ENCODE data around the gene TMBIM1.

Gene TMBIM1

GRCh38 chr2:218334531-218334930 lies 42.2 kb upstream of the TMBIM1 start:
- H4K20me1 ChIP-seq (ENCODE audit: low read depth, low read length), result no peaks in the 10 kb centered on the region
- H3K36me3 ChIP-seq (ENCODE audit: low read length), result no peaks in the 10 kb centered on the region
- H3F3A ChIP-seq (ENCODE audit: insufficient read depth), result no peaks in the 10 kb centered on the region
- no peak overlapping the region for H2AFZ ChIP-seq (ENCODE audit: low read depth, low read length, severe bottlenecking)
- no peak overlapping the region for H3K4me3 ChIP-seq (ENCODE audit: insufficient read depth, low read length, poor library complexity, severe bottlenecking)
- no peak overlapping the region for H3K9ac ChIP-seq (ENCODE audit: low read length)
- no peaks in the 10 kb centered on the region for H3K27me3 ChIP-seq (ENCODE audit: low read length)
- no peaks in the 10 kb centered on the region for H3K9me2 ChIP-seq (replicated peaks; ENCODE audit: insufficient read depth, low read length)
- no peak overlapping the region for H3K4me2 ChIP-seq (ENCODE audit: low read depth, low read length, poor library complexity, severe bottlenecking)
- H3K79me2 ChIP-seq (ENCODE audit: insufficient read depth, low read length), result no peaks in the 10 kb centered on the region
- no peak overlapping the region for H3K27ac ChIP-seq (ENCODE audit: low read depth, low read length)
- no peaks in the 10 kb centered on the region for H3K9me3 ChIP-seq (ENCODE audit: insufficient read depth, low read length)
- TF ChIP-seq EZH2phosphoT487 (conservative IDR thresholded peaks at IDR 0.05; ENCODE audit: low read length), result no peak
- TF ChIP-seq, protein P1, sequence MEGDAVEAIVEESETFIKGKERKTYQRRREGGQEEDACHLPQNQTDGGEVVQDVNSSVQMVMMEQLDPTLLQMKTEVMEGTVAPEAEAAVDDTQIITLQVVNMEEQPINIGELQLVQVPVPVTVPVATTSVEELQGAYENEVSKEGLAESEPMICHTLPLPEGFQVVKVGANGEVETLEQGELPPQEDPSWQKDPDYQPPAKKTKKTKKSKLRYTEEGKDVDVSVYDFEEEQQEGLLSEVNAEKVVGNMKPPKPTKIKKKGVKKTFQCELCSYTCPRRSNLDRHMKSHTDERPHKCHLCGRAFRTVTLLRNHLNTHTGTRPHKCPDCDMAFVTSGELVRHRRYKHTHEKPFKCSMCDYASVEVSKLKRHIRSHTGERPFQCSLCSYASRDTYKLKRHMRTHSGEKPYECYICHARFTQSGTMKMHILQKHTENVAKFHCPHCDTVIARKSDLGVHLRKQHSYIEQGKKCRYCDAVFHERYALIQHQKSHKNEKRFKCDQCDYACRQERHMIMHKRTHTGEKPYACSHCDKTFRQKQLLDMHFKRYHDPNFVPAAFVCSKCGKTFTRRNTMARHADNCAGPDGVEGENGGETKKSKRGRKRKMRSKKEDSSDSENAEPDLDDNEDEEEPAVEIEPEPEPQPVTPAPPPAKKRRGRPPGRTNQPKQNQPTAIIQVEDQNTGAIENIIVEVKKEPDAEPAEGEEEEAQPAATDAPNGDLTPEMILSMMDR (IDR thresholded peaks at IDR 0.05; ENCODE audit: insufficient read depth, low read length, poor library complexity, severe bottlenecking), result no peak

DNA sequence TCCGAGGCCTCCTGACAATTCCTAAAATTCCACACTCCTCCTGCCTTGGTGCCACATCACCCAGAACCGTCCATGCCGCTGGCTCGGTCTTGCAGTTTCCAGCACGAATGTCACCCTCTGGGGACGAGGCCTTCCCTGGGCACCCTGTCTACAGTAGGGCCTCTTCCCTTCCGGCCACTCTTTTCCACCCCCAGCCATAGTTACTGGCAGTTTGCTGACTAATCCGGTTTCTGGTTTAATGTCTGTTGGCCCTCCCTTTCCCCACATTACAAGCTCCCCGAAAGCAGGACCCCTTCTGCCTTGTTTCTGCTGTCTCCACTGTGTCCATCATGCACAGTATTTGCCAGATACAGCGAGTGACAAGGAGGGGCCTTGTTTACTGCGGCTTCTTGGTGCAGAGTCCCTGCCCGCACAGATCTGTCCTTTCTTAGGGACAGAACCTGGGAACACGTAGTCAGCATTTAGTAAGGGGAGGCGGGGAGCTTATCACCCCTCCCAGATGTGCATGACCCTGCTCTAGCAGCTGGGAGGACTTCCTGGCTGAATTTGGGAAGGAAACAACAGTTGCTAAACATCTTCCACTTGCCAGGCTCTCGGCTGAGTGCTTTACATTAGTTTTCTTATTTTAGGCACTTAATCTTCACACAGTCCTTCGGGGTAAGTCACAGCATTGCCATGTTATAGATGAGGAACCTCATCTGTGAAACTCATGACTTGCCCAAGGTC lies 40.8 kb upstream of the TMBIM1 start:
- Histone ChIP-seq H3K27ac (ENCODE audit: low read depth, low read length) (no peak overlapping the region), H3K4me2 (ENCODE audit: low read depth, low read length, poor library complexity, severe bottlenecking) (no peak overlapping the region), H4K20me1 (ENCODE audit: low read depth, low read length) (no peaks in the 10 kb centered on the region), H3K36me3 (ENCODE audit: low read length) (no peaks in the 10 kb centered on the region), H3K9me3 (ENCODE audit: insufficient read depth, low read length) (no peaks in the 10 kb centered on the region), H3K4me3 (ENCODE audit: insufficient read depth, low read length, poor library complexity, severe bottlenecking) (no peak overlapping the region), H3F3A (ENCODE audit: insufficient read depth) (no peaks in the 10 kb centered on the region), H3K79me2 (ENCODE audit: insufficient read depth, low read length) (no peaks in the 10 kb centered on the region), H3K9ac (ENCODE audit: low read length) (no peak overlapping the region), H3K27me3 (ENCODE audit: low read length) (no peaks in the 10 kb centered on the region), H3K9me2 (replicated peaks; ENCODE audit: insufficient read depth, low read length) (no peaks in the 10 kb centered on the region), H2AFZ (ENCODE audit: low read depth, low read length, severe bottlenecking) (no peak overlapping the region)
- no peak for TF ChIP-seq EZH2phosphoT487 (conservative IDR thresholded peaks at IDR 0.05; ENCODE audit: low read length)
- TF ChIP-seq, protein P1 (IDR thresholded peaks at IDR 0.05; ENCODE audit: insufficient read depth, low read length, poor library complexity, severe bottlenecking), result no peak

- Histone ChIP-seq H3K9ac (ENCODE audit: low read length) (no peak overlapping the region), H3K27ac (ENCODE audit: low read depth, low read length) (no peak overlapping the region)
These were observed 40.0 kb upstream of the TMBIM1 start for GRCh38 chr2:218332288-218332687.

More at GRCh38 chr2:218332288-218332687, 40.0 kb upstream of the TMBIM1 start:
- TF ChIP-seq, protein P1 (IDR thresholded peaks at IDR 0.05; ENCODE audit: insufficient read depth, low read length, poor library complexity, severe bottlenecking), result no peak
- no peak for TF ChIP-seq EZH2phosphoT487 (conservative IDR thresholded peaks at IDR 0.05; ENCODE audit: low read length)
- Histone ChIP-seq H3K9me2 (replicated peaks; ENCODE audit: insufficient read depth, low read length) (no peaks in the 10 kb centered on the region), H3K36me3 (ENCODE audit: low read length) (no peaks in the 10 kb centered on the region), H4K20me1 (ENCODE audit: low read depth, low read length) (no peaks in the 10 kb centered on the region), H3F3A (ENCODE audit: insufficient read depth) (no peaks in the 10 kb centered on the region), H3K4me3 (ENCODE audit: insufficient read depth, low read length, poor library complexity, severe bottlenecking) (no peak overlapping the region), H3K27me3 (ENCODE audit: low read length) (no peaks in the 10 kb centered on the region), H3K79me2 (ENCODE audit: insufficient read depth, low read length) (no peaks in the 10 kb centered on the region), H3K4me2 (ENCODE audit: low read depth, low read length, poor library complexity, severe bottlenecking) (no peak overlapping the region), H2AFZ (ENCODE audit: low read depth, low read length, severe bottlenecking) (no peak overlapping the region), H3K9me3 (ENCODE audit: insufficient read depth, low read length) (no peaks in the 10 kb centered on the region)
